OCI-LY7 (cell line): ENCODE data around the gene RPS6KA6. TPM values are rescaled to one million over a fixed set of nuclear protein-coding genes. Genes with fewer than 3 reads are reported as not detected.

Experiments
- BruUV-seq: library from RNA; stranded (reverse); fragments of 400-500 nt; replicated peaks from 2 replicates; lab custom pipeline; 2021; lab: Mats Ljungman, UMichigan
- CTCF ChIA-PET: fragments of 300-600 bp; sonication (Branson Sonifier 250); formaldehyde crosslinking; loops from one replicate; lab custom pipeline; 2022; ENCODE audit warnings: antibody characterized with exemption; ENCODE audit not compliant: unreplicated experiment; lab: Charles Lee
- POLR2A ChIA-PET: fragments of 300-600 bp; sonication (Branson Sonifier 250); formaldehyde crosslinking; loops from one replicate; lab custom pipeline; 2022; ENCODE audit warnings: antibody characterized with exemption; lab: Charles Lee
- DNase-seq: peaks from one replicate; pipeline ENCODE4 v3.0.0-alpha.2; 2015; ENCODE audit warnings: low spot score
- H2AFZ ChIP-seq: fragments of 200-600 bp; sonication (generic), shearing (Covaris generic); 2 replicates; pipeline ENCODE4 v1.6.1; 2014; ENCODE audit warnings: mild to moderate bottlenecking, antibody characterized with exemption, low read length, moderate library complexity
- H3K27ac ChIP-seq: fragments of 200-600 bp; sonication (generic); 2 replicates; pipeline ENCODE4 v1.5.1; 2014; ENCODE audit warnings: mixed run types, low read depth, mild to moderate bottlenecking, moderate library complexity, low read length, inconsistent platforms; ENCODE audit not compliant: poor library complexity, severe bottlenecking
- H3K36me3 ChIP-seq: fragments of 200-600 bp; sonication (generic); 2 replicates; pipeline ENCODE4 v1.6.1; 2014; ENCODE audit warnings: mild to moderate bottlenecking, antibody characterized with exemption, low read length, moderate library complexity, mixed read lengths; ENCODE audit not compliant: insufficient read depth
- H3K4me1 ChIP-seq: fragments of 200-600 bp; sonication (generic); 2 replicates; pipeline ENCODE4 v1.5.1; 2014; ENCODE audit warnings: mild to moderate bottlenecking, low read length; ENCODE audit not compliant: insufficient read depth, poor library complexity, severe bottlenecking
- H3K4me2 ChIP-seq: fragments of 200-600 bp; sonication (generic); 2 replicates; pipeline ENCODE4 v1.6.1; 2014; ENCODE audit warnings: mild to moderate bottlenecking, low read length
- H3K4me3 ChIP-seq: fragments of 200-600 bp; sonication (generic); 2 replicates; pipeline ENCODE4 v1.5.1; 2014; ENCODE audit warnings: mild to moderate bottlenecking, low read depth, low read length; ENCODE audit not compliant: poor library complexity, severe bottlenecking
- H3K79me2 ChIP-seq: fragments of 200-600 bp; sonication (generic); 2 replicates; pipeline ENCODE4 v1.6.1; 2016; ENCODE audit warnings: low read depth, mild to moderate bottlenecking, low read length, moderate library complexity, mixed read lengths; ENCODE audit not compliant: insufficient read depth
- H3K9me2 ChIP-seq: fragments of 200-600 bp; sonication (generic); 2 replicates; pipeline ENCODE4 v1.6.1; 2016; ENCODE audit warnings: mild to moderate bottlenecking, low read length, mixed read lengths; ENCODE audit not compliant: insufficient read depth
- H3K9me3 ChIP-seq: fragments of 200-600 bp; sonication (generic); 2 replicates; pipeline ENCODE4 v1.6.1; 2014; ENCODE audit warnings: mild to moderate bottlenecking, mixed run types, low read length, mixed read lengths
- H4K20me1 ChIP-seq: fragments of 200-600 bp; sonication (generic); 2 replicates; pipeline ENCODE4 v1.6.1; 2014; ENCODE audit warnings: mild to moderate bottlenecking, antibody characterized with exemption, low read length, moderate library complexity, mixed read lengths; ENCODE audit not compliant: insufficient read depth
- CTCF ChIP-seq: fragments of 200-600 bp; sonication (generic); conservative IDR thresholded peaks from 2 replicates; pipeline ENCODE4 v1.5.1; 2014; ENCODE audit warnings: mild to moderate bottlenecking, antibody characterized with exemption, low read length, moderate library complexity, mixed read lengths
- EZH2phosphoT487 ChIP-seq: fragments of 200-600 bp; sonication (generic); IDR thresholded peaks from 2 replicates; pipeline ENCODE4 v1.6.1; 2018; ENCODE audit warnings: low read depth, borderline replicate concordance, mild to moderate bottlenecking, mixed run types, antibody characterized with exemption, low read length, moderate library complexity, mixed read lengths
- intact Hi-C: fragments of 100-400 bp; cut with micrococcal nuclease; formaldehyde crosslinking; loops from one replicate; pipeline ENCODE4 v1.10.0; 2022; ENCODE audit not compliant: unreplicated experiment
- total RNA-seq, 2 experiments: library from RNA; depleted of rRNA in 1 of 2; stranded (reverse); fragments of >200 nt in 1 of 2; shearing (Covaris generic) in 1 of 2; gene quantifications; 2 replicates each; pipeline ENCODE4 v1.2.3, GENCODE V29; 2014 to 2022

Gene RPS6KA6
- total RNA-seq, 2 experiments from 2014 or later, result not detected

- no peaks in the 10 kb centered on the region for H3K79me2 ChIP-seq
- CTCF ChIA-PET, result no interaction called here
- no peak overlapping the region for H3K27ac ChIP-seq
- no peak for DNase-seq
- H3K9me3 ChIP-seq, result no peaks in the 10 kb centered on the region
- TF ChIP-seq EZH2phosphoT487 (no peak), CTCF (no peak)
- no peaks in the 10 kb centered on the region for H3K4me1 ChIP-seq
- intact Hi-C loops, result no loop called here
- no peak overlapping the region for H3K4me3 ChIP-seq
- POLR2A ChIA-PET, result no interaction called here
- no peak overlapping the region for H3K4me2 ChIP-seq
- H3K9me2 ChIP-seq, result no peaks in the 10 kb centered on the region
- H4K20me1 ChIP-seq, result no peaks in the 10 kb centered on the region
- no TSS peak for BruUV-seq
- H3K36me3 ChIP-seq, result no peaks in the 10 kb centered on the region
- no peak overlapping the region for H2AFZ ChIP-seq
These were observed 19.9 kb downstream of the RPS6KA6 start for GRCh38 chrX:84168095-84168494.

- Histone ChIP-seq H2AFZ (no peak overlapping the region), H3K79me2 (no peaks in the 10 kb centered on the region), H3K9me2 (no peaks in the 10 kb centered on the region), H3K4me2 (no peak overlapping the region), H3K9me3 (no peaks in the 10 kb centered on the region), H3K36me3 (no peaks in the 10 kb centered on the region), H3K4me3 (no peak overlapping the region), H3K27ac (no peak overlapping the region), H4K20me1 (no peaks in the 10 kb centered on the region), H3K4me1 (no peaks in the 10 kb centered on the region)
- no TSS peak for BruUV-seq
- ChIA-PET POLR2A (no interaction called here), CTCF (no interaction called here)
- DNase-seq, result no peak
- intact Hi-C loops, result no loop called here
- no peak for TF ChIP-seq EZH2phosphoT487
- TF ChIP-seq CTCF, result no peak
These were observed 22.3 kb downstream of the RPS6KA6 start for GRCh38 chrX:84165711-84166110.

GRCh38 chrX:84162401-84162800 is 25.6 kb downstream of the RPS6KA6 start:
- POLR2A ChIA-PET, result no interaction called here
- TF ChIP-seq EZH2phosphoT487, result no peak
- no peaks in the 10 kb centered on the region for H3K9me3 ChIP-seq
- H3K27ac ChIP-seq, result no peak overlapping the region
- DNase-seq, result no peak
- intact Hi-C loops, result no loop called here
- no peak overlapping the region for H3K4me2 ChIP-seq
- H3K36me3 ChIP-seq, result no peaks in the 10 kb centered on the region
- no peaks in the 10 kb centered on the region for H3K79me2 ChIP-seq
- no peak overlapping the region for H3K4me3 ChIP-seq
- H3K9me2 ChIP-seq, result no peaks in the 10 kb centered on the region
- H4K20me1 ChIP-seq, result no peaks in the 10 kb centered on the region
- no peak overlapping the region for H2AFZ ChIP-seq
- no TSS peak for BruUV-seq
- CTCF ChIA-PET, result no interaction called here
- H3K4me1 ChIP-seq, result no peaks in the 10 kb centered on the region
